ENCODE measurements around the gene PRKD1.

DNA sequence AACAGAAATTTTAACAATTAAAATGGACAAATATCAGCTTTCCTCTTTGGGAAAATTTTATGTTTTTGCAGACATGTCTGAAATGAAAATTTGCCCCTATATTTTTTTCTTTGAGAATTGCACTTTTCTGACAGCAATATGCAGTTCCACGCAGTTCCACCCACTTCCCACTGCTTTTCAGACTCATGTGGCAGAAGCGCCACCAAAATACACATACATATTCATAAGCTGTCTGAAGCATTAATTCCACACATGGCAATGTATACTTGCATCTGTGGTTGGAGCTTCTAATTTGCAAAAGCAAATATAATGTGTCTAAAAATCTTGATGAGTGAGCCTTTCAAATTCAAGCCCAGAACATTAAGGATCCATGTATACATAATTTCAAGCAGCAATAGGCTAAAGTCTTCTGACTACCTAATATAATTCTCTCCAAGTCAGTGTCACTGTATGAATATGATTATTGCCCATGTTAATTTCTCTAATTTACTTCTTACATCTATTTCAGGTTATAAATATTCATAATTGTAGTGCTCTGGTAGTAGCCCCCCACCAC, 129.5 kb downstream of the PRKD1 start:
- TF ChIP-seq CTCF (IDR thresholded peaks at IDR 0.05; ENCODE audit: low read depth, low read length, poor library complexity, severe bottlenecking) (no peak), EZH2phosphoT487 (IDR thresholded peaks at IDR 0.05; ENCODE audit: borderline replicate concordance, low read length) (no peak)
